Non-pigmented ciliary epithelial cell (primary cell): Measurements from ENCODE around the gene OR4C13.
"Not testable (repeated sequence)": the region's sequence is repeated elsewhere in the genome, so short reads cannot be mapped to it uniquely, and the experiment has no call there.

Experiments used
- DNase-seq: peaks from one replicate; pipeline ENCODE4 v3.0.0-alpha.2; 2010; ENCODE audit warnings: low read depth

Gene OR4C13

DNA sequence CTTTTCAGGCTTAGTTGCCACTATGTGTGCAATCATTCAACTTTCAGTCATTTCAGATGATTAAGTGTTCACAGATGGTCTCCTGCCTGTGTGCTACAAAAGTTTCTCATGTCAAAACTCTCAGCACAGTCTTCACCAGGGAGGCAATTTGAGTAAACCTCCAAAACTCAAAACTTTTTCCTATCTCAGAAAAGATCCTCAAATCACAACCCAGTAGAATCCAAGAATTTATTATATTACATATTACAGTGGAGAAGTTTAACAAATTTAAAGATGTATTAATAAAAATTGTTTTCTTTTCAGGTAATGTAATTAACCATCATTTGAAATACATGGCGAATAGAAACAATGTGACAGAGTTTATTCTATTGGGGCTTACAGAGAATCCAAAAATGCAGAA, at the start of gene OR4C13:
Gene OR4C13, plus strand, starts transcription at position 301 of the 400 bp plus-strand sequence. Its CDS starts 32 bp downstream, at position 333.
- no peak for DNase-seq

DNA sequence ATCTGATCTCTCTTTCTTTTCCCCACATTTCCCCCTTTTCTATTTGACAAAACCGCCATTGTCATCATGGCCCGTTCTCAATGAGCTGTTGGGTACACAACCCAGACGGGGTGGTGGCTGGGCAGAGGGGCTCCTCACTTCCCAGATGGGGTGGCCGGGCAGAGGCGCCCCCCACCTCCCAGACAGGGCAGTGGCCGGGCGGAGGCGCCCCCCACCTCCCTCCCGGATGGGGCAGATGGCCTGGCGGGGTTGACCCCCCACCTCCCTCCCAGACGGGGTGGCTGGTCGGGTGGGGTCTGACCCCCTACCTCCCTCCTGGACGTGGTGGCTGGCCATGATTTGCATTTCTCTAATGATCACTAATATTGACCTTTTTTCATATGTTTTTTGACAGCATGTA, 40.7 kb upstream of the OR4C13 start:
- not testable (repeated sequence) for DNase-seq

DNA sequence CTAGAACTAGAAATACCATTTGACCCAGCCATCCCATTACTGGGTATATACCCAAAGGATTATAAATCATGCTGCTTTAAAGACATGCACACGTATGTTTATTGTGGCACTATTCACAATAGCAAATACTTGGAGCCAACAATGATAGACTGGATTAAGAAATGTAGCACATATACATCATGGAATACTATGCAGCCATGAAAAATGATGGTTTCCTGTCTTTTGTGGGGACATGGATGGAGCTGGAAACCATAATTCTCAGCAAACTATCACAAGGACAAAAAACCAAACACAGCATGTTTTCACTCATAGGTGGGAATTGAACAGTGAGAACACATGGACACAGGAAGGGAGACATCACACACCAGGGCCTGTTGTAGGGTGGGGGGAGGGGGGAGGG, 3.5 kb upstream of the OR4C13 start:
- not testable (repeated sequence) for DNase-seq

- not testable (repeated sequence) for DNase-seq
These were observed 21.2 kb downstream of the OR4C13 start for GRCh38 chr11:49973439-49973838.

DNA sequence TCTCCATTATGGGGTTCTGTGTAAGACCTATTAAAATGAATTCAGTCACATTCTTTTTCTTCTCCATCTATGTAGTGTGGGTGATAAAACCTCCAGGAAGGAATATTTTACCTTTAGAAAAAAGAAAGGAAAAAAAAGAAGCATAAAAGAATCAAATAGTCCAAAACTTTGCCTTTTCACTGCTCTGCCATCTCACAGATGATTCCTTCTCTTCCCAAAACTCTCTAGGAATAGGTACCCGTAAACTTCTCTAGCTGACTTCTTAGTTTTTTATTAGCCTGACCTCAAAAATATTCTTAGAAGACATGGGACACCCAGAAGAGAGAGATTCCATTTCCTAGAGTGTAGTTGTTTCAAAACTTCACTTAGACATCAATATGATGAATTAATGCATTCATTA, 30.2 kb downstream of the OR4C13 start, which contains the start of gene OR4C12:
Gene OR4C12, minus strand, starts transcription at position 101 of the 400 bp plus-strand sequence. Its CDS starts 34 bp downstream, at position 67.
- DNase-seq, result not testable (repeated sequence)

- peak; percentile 3 for DNase-seq
These were observed 43.4 kb downstream of the OR4C13 start for GRCh38 chr11:49995565-49995964.
